HL-60 (cell line): ENCODE results near the gene KCNJ3.

Experiments used
- GABPA ChIP-seq: IDR thresholded peaks from 2 replicates; pipeline ENCODE4 v1.6.1; 2012; ENCODE audit warnings: low read depth
- POLR2AphosphoS5 ChIP-seq: IDR thresholded peaks from 2 replicates; pipeline ENCODE4 v1.6.1; 2012; ENCODE audit warnings: low read depth
- TF ChIP-seq, protein P1 (sequence below): IDR thresholded peaks from one replicate; pipeline ENCODE4 v1.5.1; 2011; ENCODE audit warnings: low read length, control low read depth, inconsistent platforms; ENCODE audit not compliant: insufficient read depth

DNA sequence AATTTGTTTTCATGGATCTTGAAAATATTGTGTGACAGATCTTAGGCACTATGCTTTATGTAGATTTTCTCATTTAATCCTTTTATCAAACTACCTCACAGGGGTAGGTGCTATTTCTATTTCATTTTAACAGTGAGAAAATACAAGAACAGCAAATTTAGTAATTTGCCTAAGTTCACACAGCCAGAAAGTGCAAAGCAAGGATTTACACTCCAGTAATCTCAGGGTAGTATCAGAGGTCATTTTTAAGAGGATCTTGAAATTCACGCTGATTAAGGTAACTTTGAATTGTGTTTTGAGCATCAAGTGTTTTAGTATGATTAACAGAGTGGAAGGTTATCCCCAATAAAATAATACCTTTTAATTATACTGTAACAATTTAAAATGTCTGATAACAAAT lies 10.1 kb upstream of the KCNJ3 start:
- TF ChIP-seq, protein P1, sequence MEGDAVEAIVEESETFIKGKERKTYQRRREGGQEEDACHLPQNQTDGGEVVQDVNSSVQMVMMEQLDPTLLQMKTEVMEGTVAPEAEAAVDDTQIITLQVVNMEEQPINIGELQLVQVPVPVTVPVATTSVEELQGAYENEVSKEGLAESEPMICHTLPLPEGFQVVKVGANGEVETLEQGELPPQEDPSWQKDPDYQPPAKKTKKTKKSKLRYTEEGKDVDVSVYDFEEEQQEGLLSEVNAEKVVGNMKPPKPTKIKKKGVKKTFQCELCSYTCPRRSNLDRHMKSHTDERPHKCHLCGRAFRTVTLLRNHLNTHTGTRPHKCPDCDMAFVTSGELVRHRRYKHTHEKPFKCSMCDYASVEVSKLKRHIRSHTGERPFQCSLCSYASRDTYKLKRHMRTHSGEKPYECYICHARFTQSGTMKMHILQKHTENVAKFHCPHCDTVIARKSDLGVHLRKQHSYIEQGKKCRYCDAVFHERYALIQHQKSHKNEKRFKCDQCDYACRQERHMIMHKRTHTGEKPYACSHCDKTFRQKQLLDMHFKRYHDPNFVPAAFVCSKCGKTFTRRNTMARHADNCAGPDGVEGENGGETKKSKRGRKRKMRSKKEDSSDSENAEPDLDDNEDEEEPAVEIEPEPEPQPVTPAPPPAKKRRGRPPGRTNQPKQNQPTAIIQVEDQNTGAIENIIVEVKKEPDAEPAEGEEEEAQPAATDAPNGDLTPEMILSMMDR = no peak
- TF ChIP-seq GABPA = no peak
- TF ChIP-seq POLR2AphosphoS5 = no peak
